DND-41 (cell line): ENCODE measurements around the gene TRIM7.

ENCODE experiments used
- ATAC-seq: fragments of 200-7000 bp; cut with Tn5 transposase; 3 replicates; pipeline ENCODE4 v1.9.1; 2021; ENCODE audit warnings: low read depth; ENCODE audit not compliant: insufficient read depth
- DNase-seq: peaks from one replicate; pipeline ENCODE4 v3.0.0-alpha.2; 2020
- H2AFZ ChIP-seq: 2 replicates; pipeline ENCODE4 v1.6.0; 2012; ENCODE audit warnings: low read depth, low read length
- H3K27ac ChIP-seq: 2 replicates; pipeline ENCODE4 v1.5.1; 2012; ENCODE audit warnings: low read length, inconsistent platforms
- H3K27me3 ChIP-seq: fragments of 200-600 bp; sonication (generic); 2 replicates; pipeline ENCODE4 v1.6.0; 2012; ENCODE audit warnings: low read length, mild to moderate bottlenecking, inconsistent platforms; ENCODE audit not compliant: insufficient read depth, poor library complexity
- H3K36me3 ChIP-seq: 2 replicates; pipeline ENCODE4 v1.5.1; 2012; ENCODE audit warnings: low read length, inconsistent platforms; ENCODE audit not compliant: insufficient read depth
- H3K4me1 ChIP-seq: 2 replicates; pipeline ENCODE4 v1.5.1; 2012; ENCODE audit warnings: mild to moderate bottlenecking, low read length; ENCODE audit not compliant: insufficient read depth
- H3K4me2 ChIP-seq: 2 replicates; pipeline ENCODE4 v1.6.0; 2012; ENCODE audit warnings: mild to moderate bottlenecking, moderate library complexity, low read length, inconsistent platforms; ENCODE audit not compliant: insufficient read depth
- H3K4me3 ChIP-seq, 2 experiments: fragments of 200-600 bp in 1 of 2; shearing (Covaris generic) in 1 of 2; 2 replicates each; pipeline ENCODE4 v1.5.1; 2012 to 2016; ENCODE audit warnings: inconsistent platforms in 2 of 2, low read length in 2 of 2, mild to moderate bottlenecking in 2 of 2, low read depth in 1 of 2, moderate library complexity in 1 of 2
- H3K79me2 ChIP-seq: 2 replicates; pipeline ENCODE4 v1.6.0; 2012; ENCODE audit warnings: low read length, inconsistent platforms; ENCODE audit not compliant: insufficient read depth
- H3K9ac ChIP-seq: 2 replicates; pipeline ENCODE4 v1.6.0; 2012; ENCODE audit warnings: low read depth, mild to moderate bottlenecking, inconsistent platforms, low read length, moderate library complexity
- H3K9me3 ChIP-seq: 2 replicates; pipeline ENCODE4 v1.5.1; 2012; ENCODE audit warnings: low read length, moderate library complexity, mild to moderate bottlenecking, inconsistent platforms; ENCODE audit not compliant: insufficient read depth, severe bottlenecking
- H4K20me1 ChIP-seq: 2 replicates; pipeline ENCODE4 v1.6.0; 2012; ENCODE audit warnings: low read length; ENCODE audit not compliant: insufficient read depth
- CTCF ChIP-seq: IDR thresholded peaks from 2 replicates; pipeline ENCODE4 v1.5.1; 2012; ENCODE audit warnings: borderline replicate concordance, low read length, moderate library complexity, mild to moderate bottlenecking; ENCODE audit not compliant: poor library complexity, severe bottlenecking; ENCODE audit errors: extremely low read depth
- EZH2 ChIP-seq: IDR thresholded peaks from 3 replicates; pipeline ENCODE4 v1.6.1; 2012; ENCODE audit warnings: borderline replicate concordance, low read depth, mild to moderate bottlenecking, moderate library complexity, low read length, inconsistent platforms; ENCODE audit not compliant: severe bottlenecking

Gene TRIM7

GRCh38 chr5:181198106-181198685 is 6.8 kb downstream of the TRIM7 start:
- H3K27ac ChIP-seq = no peak overlapping the region
- H3K4me2 ChIP-seq = no peak overlapping the region
- no peak for TF ChIP-seq EZH2
- no peak for TF ChIP-seq CTCF
- no peak overlapping the region for H3K9ac ChIP-seq
- H3K9me3 ChIP-seq = no peaks in the 10 kb centered on the region
- ATAC-seq (no peak), DNase-seq (no peak)
- no peaks in the 10 kb centered on the region for H3K79me2 ChIP-seq
- peaks cover 5% of the 10 kb centered on the region; the same call in 1 of the 2 replicates for H3K4me1 ChIP-seq
- H3K4me3 ChIP-seq = no peak overlapping the region
- peaks cover 5% of the 10 kb centered on the region for H3K27me3 ChIP-seq
- no peaks in the 10 kb centered on the region for H3K36me3 ChIP-seq
- H4K20me1 ChIP-seq = no peaks in the 10 kb centered on the region
- no peak overlapping the region for H2AFZ ChIP-seq

- Histone ChIP-seq H4K20me1 (no peaks in the 10 kb centered on the region), H3K4me2 (no peak overlapping the region), H3K4me3 (no peak overlapping the region), H3K4me1 (peaks cover 13% of the 10 kb centered on the region), H3K36me3 (no peaks in the 10 kb centered on the region), H3K9me3 (no peaks in the 10 kb centered on the region), H3K27me3 (peaks cover 3% of the 10 kb centered on the region), H3K79me2 (peaks cover 6% of the 10 kb centered on the region), H2AFZ (no peak overlapping the region), H3K9ac (no peak overlapping the region), H3K27ac (no peak overlapping the region)
- no peak for DNase-seq
- TF ChIP-seq EZH2 (no peak), CTCF (no peak)
- ATAC-seq = no peak
Observed at GRCh38 chr5:181197326-181197951, 7.6 kb downstream of the TRIM7 start.

GRCh38 chr5:181195249-181195761 is 9.7 kb downstream of the TRIM7 start:
- Histone ChIP-seq H3K9me3 (no peaks in the 10 kb centered on the region), H4K20me1 (no peaks in the 10 kb centered on the region), H3K27ac (no peak overlapping the region), H3K9ac (no peak overlapping the region), H3K4me3 (no peak overlapping the region), H3K4me1 (peaks cover 27% of the 10 kb centered on the region), H3K79me2 (peaks cover 9% of the 10 kb centered on the region), H3K27me3 (no peaks in the 10 kb centered on the region), H3K36me3 (no peaks in the 10 kb centered on the region), H2AFZ (no peak overlapping the region), H3K4me2 (no peak overlapping the region)
- ATAC-seq (no peak), DNase-seq (no peak)
- no peak for TF ChIP-seq CTCF
- TF ChIP-seq EZH2 = no peak
